PC-9 (cell line): ENCODE results near the gene TMEM252. TPM values are rescaled to one million over a fixed set of nuclear protein-coding genes. Genes with fewer than 3 reads are reported as not detected.
A peak's percentile ranks its signal among the peaks of the same experiment; 100 is the strongest.

ENCODE experiments used
- BruUV-seq: library from RNA; stranded (reverse); fragments of 400-500 nt; replicated peaks from 2 replicates; lab custom pipeline; 2021; lab: Mats Ljungman, UMichigan
- CTCF ChIA-PET: fragments of 300-600 bp; sonication (Branson Sonifier 250); formaldehyde crosslinking; loops from one replicate; lab custom pipeline; 2022; ENCODE audit warnings: antibody characterized with exemption; lab: Charles Lee
- POLR2A ChIA-PET: fragments of 300-600 bp; sonication (Branson Sonifier 250); formaldehyde crosslinking; loops from one replicate; lab custom pipeline; 2022; ENCODE audit warnings: antibody characterized with exemption; ENCODE audit not compliant: unreplicated experiment; lab: Charles Lee
- DNase-seq, 2 experiments: peaks; one replicate each; pipeline versions ENCODE4 v3.0.0 to v3.0.0-alpha.2; 2015 to 2022; ENCODE audit warnings: mixed read lengths in 1 of 2
- H2AFZ ChIP-seq: fragments of 200-600 bp; sonication (generic); 2 replicates; pipeline ENCODE4 v1.8.1; 2017; ENCODE audit warnings: antibody characterized with exemption
- H3F3A ChIP-seq: fragments of 200-600 bp; sonication (generic); 2 replicates; pipeline ENCODE4 v1.8.1; 2017; ENCODE audit warnings: antibody characterized with exemption, mild to moderate bottlenecking, low read depth; ENCODE audit not compliant: insufficient read depth
- H3K27ac ChIP-seq: fragments of 200-600 bp; sonication (generic); 2 replicates; pipeline ENCODE4 v1.6.1; 2016; ENCODE audit warnings: mixed run types
- H3K27me3 ChIP-seq: fragments of 200-600 bp; sonication (generic); 2 replicates; pipeline ENCODE4 v1.6.1; 2016; ENCODE audit warnings: low read depth, mixed run types; ENCODE audit not compliant: insufficient read depth
- H3K36me3 ChIP-seq: fragments of 200-600 bp; sonication (generic); 2 replicates; pipeline ENCODE4 v1.6.1; 2016; ENCODE audit warnings: low read depth, mixed run types
- H3K4me1 ChIP-seq: fragments of 200-600 bp; sonication (generic); replicated peaks from 2 replicates; pipeline ENCODE4 v1.6.1; 2016; ENCODE audit warnings: mixed run types; ENCODE audit not compliant: insufficient read depth
- H3K4me2 ChIP-seq: fragments of 200-600 bp; sonication (generic); 2 replicates; pipeline ENCODE4 v1.6.1; 2017; ENCODE audit warnings: mixed run types
- H3K4me3 ChIP-seq: fragments of 200-600 bp; sonication (generic); 2 replicates; pipeline ENCODE4 v1.6.1; 2016; ENCODE audit warnings: mixed run types
- H3K79me2 ChIP-seq: fragments of 200-600 bp; sonication (generic); 2 replicates; pipeline ENCODE4 v1.6.1; 2017; ENCODE audit warnings: low read depth, mixed run types
- H3K9me2 ChIP-seq: fragments of 200-600 bp; sonication (generic); 2 replicates; pipeline ENCODE4 v1.8.1; 2017; ENCODE audit warnings: mild to moderate bottlenecking; ENCODE audit not compliant: insufficient read depth
- H3K9me3 ChIP-seq: fragments of 200-600 bp; sonication (generic); 2 replicates; pipeline ENCODE4 v1.8.1; 2016; ENCODE audit warnings: low read depth; ENCODE audit not compliant: insufficient read depth
- H4K20me1 ChIP-seq: fragments of 200-600 bp; sonication (generic); 2 replicates; pipeline ENCODE4 v1.8.1; 2017; ENCODE audit not compliant: insufficient read depth
- CTCF ChIP-seq: fragments of 200-600 bp; sonication (generic); conservative IDR thresholded peaks from 2 replicates; pipeline ENCODE4 v1.6.1; 2017; ENCODE audit warnings: mixed run types, antibody characterized with exemption, mild to moderate bottlenecking, moderate library complexity
- EZH2 ChIP-seq: fragments of 200-600 bp; sonication (generic); IDR thresholded peaks from 2 replicates; pipeline ENCODE4 v1.8.0; 2017; ENCODE audit warnings: antibody characterized with exemption, low read depth
- intact Hi-C: fragments of 100-400 bp; cut with micrococcal nuclease; formaldehyde crosslinking; loops from one replicate; pipeline ENCODE4 v1.10.0; 2022; ENCODE audit not compliant: unreplicated experiment
- total RNA-seq: library from RNA; stranded (reverse); gene quantifications from 2 replicates; pipeline ENCODE4 v1.2.3, GENCODE V29; 2021

The TMEM252 gene
- total RNA-seq, 1 experiment from 2014 or later: not detected

GRCh38 chr9:68575817-68576216 lies 35.1 kb upstream of the TMEM252 start:
- Histone ChIP-seq H3K9me3 (no peaks in the 10 kb centered on the region), H3K36me3 (no peaks in the 10 kb centered on the region), H3K27ac (no peak overlapping the region), H3K27me3 (peaks cover 7% of the 10 kb centered on the region; the same call in 1 of the 2 replicates), H3K4me3 (no peak overlapping the region), H2AFZ (no peak overlapping the region), H3K4me1 (no peaks in the 10 kb centered on the region), H4K20me1 (no peaks in the 10 kb centered on the region), H3F3A (no peaks in the 10 kb centered on the region), H3K9me2 (no peaks in the 10 kb centered on the region), H3K4me2 (no peak overlapping the region), H3K79me2 (no peaks in the 10 kb centered on the region)
- TF ChIP-seq EZH2 (no peak), CTCF (no peak)
- POLR2A ChIA-PET: no interaction called here
- no peak for DNase-seq
- CTCF ChIA-PET: no interaction called here
- intact Hi-C loops: no loop called here
- no TSS peak for BruUV-seq

DNA sequence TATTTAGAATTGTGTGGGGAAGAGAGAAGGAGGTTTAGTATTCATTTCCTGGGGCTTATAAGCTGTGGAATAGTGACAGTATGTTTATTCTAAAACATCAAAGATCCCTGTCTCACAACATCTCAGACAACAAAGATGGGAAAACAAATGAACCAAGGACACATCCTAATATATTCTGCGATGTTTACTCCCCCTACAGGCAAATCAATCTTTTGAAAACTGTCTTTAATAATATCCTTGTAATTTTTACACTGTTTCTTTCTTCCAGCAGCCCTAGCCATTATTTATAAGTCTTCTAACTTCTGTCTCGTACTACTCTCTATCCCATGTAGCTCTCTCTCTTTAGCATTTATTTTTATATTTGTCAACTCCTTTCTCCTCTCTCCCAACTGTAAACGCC lies 33.5 kb upstream of the TMEM252 start:
- Histone ChIP-seq H4K20me1 (no peaks in the 10 kb centered on the region), H2AFZ (no peak overlapping the region), H3K27me3 (peaks cover 7% of the 10 kb centered on the region; the same call in 1 of the 2 replicates), H3K79me2 (no peaks in the 10 kb centered on the region), H3K9me3 (no peaks in the 10 kb centered on the region), H3K27ac (no peak overlapping the region), H3K9me2 (no peaks in the 10 kb centered on the region), H3K4me2 (no peak overlapping the region), H3F3A (no peaks in the 10 kb centered on the region), H3K36me3 (no peaks in the 10 kb centered on the region), H3K4me1 (no peaks in the 10 kb centered on the region), H3K4me3 (no peak overlapping the region)
- intact Hi-C loops: no loop called here
- ChIA-PET POLR2A (no interaction called here), CTCF (no interaction called here)
- no TSS peak for BruUV-seq
- TF ChIP-seq CTCF: peak; percentile 34; the same call in 1 of the 2 replicates
- TF ChIP-seq EZH2: no peak
- no peak for DNase-seq

- H4K20me1 ChIP-seq: no peaks in the 10 kb centered on the region
- no peaks in the 10 kb centered on the region for H3K79me2 ChIP-seq
- H3K4me3 ChIP-seq: no peak overlapping the region
- no peaks in the 10 kb centered on the region for H3K9me3 ChIP-seq
- H3K4me2 ChIP-seq: no peak overlapping the region
- ChIA-PET CTCF (interaction anchor here (0.6 kb wide), 1 partner anchor 685 kb away, joined by 3 read pairs; no protein-coding TSS in a partner anchor), POLR2A (no interaction called here)
- H3K4me1 ChIP-seq: no peaks in the 10 kb centered on the region
- no peak overlapping the region for H3K27ac ChIP-seq
- H3K27me3 ChIP-seq: peaks cover 30% of the 10 kb centered on the region
- no peak for DNase-seq
- intact Hi-C loops: no loop called here
- H3K36me3 ChIP-seq: no peaks in the 10 kb centered on the region
- no peak overlapping the region for H2AFZ ChIP-seq
- no TSS peak for BruUV-seq
- TF ChIP-seq CTCF (no peak), EZH2 (no peak)
- no peaks in the 10 kb centered on the region for H3F3A ChIP-seq
- no peaks in the 10 kb centered on the region for H3K9me2 ChIP-seq
Measured at GRCh38 chr9:68567565-68567964, 26.9 kb upstream of the TMEM252 start.
